ENCODE measurements around the gene AUTS2.
A peak's percentile ranks its signal among the peaks of the same experiment; 100 is the strongest.

Gene AUTS2

DNA sequence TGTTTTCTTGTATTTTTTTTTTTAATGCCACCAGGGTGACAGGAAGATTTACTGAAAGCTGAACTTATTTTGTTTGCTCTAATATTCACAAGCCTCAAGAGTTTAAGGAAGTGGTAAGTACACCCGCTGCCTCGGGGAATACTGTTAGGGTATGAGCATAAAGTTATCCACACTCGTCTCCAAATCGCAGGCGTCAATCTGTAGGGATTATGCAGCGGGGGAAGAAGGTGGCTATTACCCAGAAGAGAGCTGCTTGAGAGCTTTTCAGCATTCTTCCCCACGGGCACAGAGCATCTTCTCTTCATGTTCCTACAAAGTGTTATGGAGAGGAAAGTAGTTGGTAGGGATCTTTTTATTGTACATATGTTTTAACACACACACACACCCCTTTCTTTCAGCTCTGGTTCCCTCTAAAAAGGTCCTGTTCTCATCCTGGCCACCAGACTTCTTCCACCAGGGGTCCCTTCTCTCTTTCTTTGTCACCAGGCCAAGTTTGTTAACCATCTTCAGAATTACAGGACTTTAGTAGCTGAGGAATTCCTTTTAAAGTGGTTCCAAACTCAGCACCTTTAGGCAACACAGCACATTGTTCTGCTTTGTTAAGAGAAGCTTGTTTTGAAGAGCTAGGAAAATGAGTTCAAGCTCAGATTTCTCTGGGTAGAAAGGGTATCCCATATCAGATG lies 1122.1 kb downstream of the AUTS2 start:
- Histone ChIP-seq H2AFZ (ENCODE audit: low read length) (no peak overlapping the region), H3K9me3 (ENCODE audit: low read length) (no peaks in the 10 kb centered on the region), H3K9me2 (ENCODE audit: low read depth, low read length) (no peaks in the 10 kb centered on the region), H3K4me1 (ENCODE audit: insufficient read depth, low read length, severe bottlenecking) (peaks cover 30% of the 10 kb centered on the region), H3K9ac (ENCODE audit: low read length) (no peak overlapping the region), H4K20me1 (ENCODE audit: insufficient read depth, low read length) (no peaks in the 10 kb centered on the region), H3K4me2 (ENCODE audit: low read length) (no peak overlapping the region), H3K27ac (ENCODE audit: low read depth, low read length, poor library complexity, severe bottlenecking) (no peak overlapping the region), H3K4me3 (ENCODE audit: low read depth, low read length, poor library complexity, severe bottlenecking) (no peak overlapping the region), H3F3A (ENCODE audit: insufficient read depth, low read length) (no peaks in the 10 kb centered on the region), H3K27me3 (ENCODE audit: insufficient read depth, low read length) (no peaks in the 10 kb centered on the region), H3K36me3 (ENCODE audit: insufficient read depth, low read length) (no peaks in the 10 kb centered on the region; the same call in 1 of the 2 replicates), H3K79me2 (ENCODE audit: insufficient read depth, low read length) (no peaks in the 10 kb centered on the region)
- TF ChIP-seq EZH2 (IDR thresholded peaks at IDR 0.05; ENCODE audit: borderline replicate concordance, low read length) = no peak
- TF ChIP-seq, protein P1, sequence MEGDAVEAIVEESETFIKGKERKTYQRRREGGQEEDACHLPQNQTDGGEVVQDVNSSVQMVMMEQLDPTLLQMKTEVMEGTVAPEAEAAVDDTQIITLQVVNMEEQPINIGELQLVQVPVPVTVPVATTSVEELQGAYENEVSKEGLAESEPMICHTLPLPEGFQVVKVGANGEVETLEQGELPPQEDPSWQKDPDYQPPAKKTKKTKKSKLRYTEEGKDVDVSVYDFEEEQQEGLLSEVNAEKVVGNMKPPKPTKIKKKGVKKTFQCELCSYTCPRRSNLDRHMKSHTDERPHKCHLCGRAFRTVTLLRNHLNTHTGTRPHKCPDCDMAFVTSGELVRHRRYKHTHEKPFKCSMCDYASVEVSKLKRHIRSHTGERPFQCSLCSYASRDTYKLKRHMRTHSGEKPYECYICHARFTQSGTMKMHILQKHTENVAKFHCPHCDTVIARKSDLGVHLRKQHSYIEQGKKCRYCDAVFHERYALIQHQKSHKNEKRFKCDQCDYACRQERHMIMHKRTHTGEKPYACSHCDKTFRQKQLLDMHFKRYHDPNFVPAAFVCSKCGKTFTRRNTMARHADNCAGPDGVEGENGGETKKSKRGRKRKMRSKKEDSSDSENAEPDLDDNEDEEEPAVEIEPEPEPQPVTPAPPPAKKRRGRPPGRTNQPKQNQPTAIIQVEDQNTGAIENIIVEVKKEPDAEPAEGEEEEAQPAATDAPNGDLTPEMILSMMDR (IDR thresholded peaks at IDR 0.05; ENCODE audit: low read length) = peak; percentile 18; the same call in 1 of the 2 replicates

DNA sequence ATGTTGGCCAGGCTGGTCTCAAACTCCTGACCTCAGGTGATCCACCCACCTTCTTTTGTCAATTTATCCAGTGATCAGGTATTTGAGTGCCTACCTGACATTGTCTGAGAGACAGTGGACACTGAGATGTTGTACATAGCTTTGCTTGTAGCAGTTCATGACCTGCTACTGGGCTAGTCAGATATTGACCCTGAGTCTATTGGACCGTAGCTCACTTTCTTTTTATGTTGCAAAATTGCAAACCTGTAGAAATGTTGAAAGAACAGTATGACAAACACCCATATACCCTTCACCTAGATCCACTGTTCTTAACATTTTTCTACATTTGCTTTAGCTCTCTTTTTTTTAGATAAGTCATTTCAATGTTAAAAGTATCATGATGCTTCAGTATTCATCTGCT lies 1123.2 kb downstream of the AUTS2 start:
- H3K4me2 ChIP-seq (ENCODE audit: low read length) = no peak overlapping the region
- peaks cover 35% of the 10 kb centered on the region for H3K4me1 ChIP-seq (ENCODE audit: insufficient read depth, low read length, severe bottlenecking)
- no peak overlapping the region for H3K4me3 ChIP-seq (ENCODE audit: low read depth, low read length, poor library complexity, severe bottlenecking)
- H3K79me2 ChIP-seq (ENCODE audit: insufficient read depth, low read length) = no peaks in the 10 kb centered on the region
- no peak overlapping the region for H2AFZ ChIP-seq (ENCODE audit: low read length)
- H3K9ac ChIP-seq (ENCODE audit: low read length) = no peak overlapping the region
- no peaks in the 10 kb centered on the region for H3K27me3 ChIP-seq (ENCODE audit: insufficient read depth, low read length)
- no peaks in the 10 kb centered on the region for H3K9me2 ChIP-seq (ENCODE audit: low read depth, low read length)
- no peak overlapping the region for H3K27ac ChIP-seq (ENCODE audit: low read depth, low read length, poor library complexity, severe bottlenecking)
- H4K20me1 ChIP-seq (ENCODE audit: insufficient read depth, low read length) = no peaks in the 10 kb centered on the region
- TF ChIP-seq EZH2 (IDR thresholded peaks at IDR 0.05; ENCODE audit: borderline replicate concordance, low read length) = no peak
- TF ChIP-seq, protein P1 (IDR thresholded peaks at IDR 0.05; ENCODE audit: low read length) = no peak
- no peaks in the 10 kb centered on the region for H3F3A ChIP-seq (ENCODE audit: insufficient read depth, low read length)
- H3K36me3 ChIP-seq (ENCODE audit: insufficient read depth, low read length) = no peaks in the 10 kb centered on the region; the same call in 1 of the 2 replicates
- H3K9me3 ChIP-seq (ENCODE audit: low read length) = no peaks in the 10 kb centered on the region

DNA sequence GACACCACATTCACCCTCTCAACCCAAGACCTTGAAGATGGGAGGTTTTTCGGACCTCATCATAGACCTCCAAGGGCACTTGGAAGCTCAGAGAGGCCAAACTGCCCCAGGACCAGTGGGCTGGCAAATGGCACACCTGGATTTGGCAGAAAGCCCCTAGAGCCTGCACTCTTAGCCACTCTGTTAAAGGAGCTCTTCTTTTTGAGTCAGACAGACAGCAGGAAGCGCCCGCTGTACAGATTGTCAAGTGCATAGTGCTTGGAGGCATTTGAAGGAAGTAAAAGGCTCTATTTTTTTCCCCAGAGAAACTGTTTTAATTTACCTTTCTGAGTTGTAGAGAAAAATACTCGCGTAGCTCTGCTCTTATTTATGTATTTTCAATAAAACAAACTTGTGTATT lies 1125.1 kb downstream of the AUTS2 start:
- H3F3A ChIP-seq (ENCODE audit: insufficient read depth, low read length) = no peaks in the 10 kb centered on the region
- H3K9me3 ChIP-seq (ENCODE audit: low read length) = no peaks in the 10 kb centered on the region
- no peaks in the 10 kb centered on the region; the same call in 1 of the 2 replicates for H3K36me3 ChIP-seq (ENCODE audit: insufficient read depth, low read length)
- no peak overlapping the region for H3K4me3 ChIP-seq (ENCODE audit: low read depth, low read length, poor library complexity, severe bottlenecking)
- H3K4me1 ChIP-seq (ENCODE audit: insufficient read depth, low read length, severe bottlenecking) = peaks cover 26% of the 10 kb centered on the region
- no peak overlapping the region for H3K9ac ChIP-seq (ENCODE audit: low read length)
- H3K4me2 ChIP-seq (ENCODE audit: low read length) = no peak overlapping the region
- no peak overlapping the region for H3K27ac ChIP-seq (ENCODE audit: low read depth, low read length, poor library complexity, severe bottlenecking)
- no peaks in the 10 kb centered on the region for H3K9me2 ChIP-seq (ENCODE audit: low read depth, low read length)
- H2AFZ ChIP-seq (ENCODE audit: low read length) = no peak overlapping the region
- H3K79me2 ChIP-seq (ENCODE audit: insufficient read depth, low read length) = no peaks in the 10 kb centered on the region
- TF ChIP-seq EZH2 (IDR thresholded peaks at IDR 0.05; ENCODE audit: borderline replicate concordance, low read length) = no peak
- TF ChIP-seq, protein P1 (IDR thresholded peaks at IDR 0.05; ENCODE audit: low read length) = no peak
- H3K27me3 ChIP-seq (ENCODE audit: insufficient read depth, low read length) = no peaks in the 10 kb centered on the region
- no peaks in the 10 kb centered on the region for H4K20me1 ChIP-seq (ENCODE audit: insufficient read depth, low read length)

Data from OCI-LY1 (cell line).